HG03175 (cell line): Measurements from ENCODE around the gene NECTIN4.

ENCODE experiments used
- ATAC-seq: cut with Tn5 transposase; IDR thresholded peaks from one replicate; pipeline ENCODE4 v1.9.1; 2021; ENCODE audit warnings: mild to moderate bottlenecking, moderate library complexity; ENCODE audit not compliant: unreplicated experiment

Gene NECTIN4

GRCh38 chr1:161113915-161114314, 24.6 kb upstream of the NECTIN4 start:
- ATAC-seq: no peak

- no peak for ATAC-seq
These were observed 22.2 kb upstream of the NECTIN4 start for GRCh38 chr1:161111527-161111926.

GRCh38 chr1:161111117-161111516, 21.8 kb upstream of the NECTIN4 start:
- ATAC-seq: no peak

- ATAC-seq: no peak
These were observed 17.1 kb upstream of the NECTIN4 start for GRCh38 chr1:161106431-161106830.

GRCh38 chr1:161100556-161100955, 11.2 kb upstream of the NECTIN4 start:
- ATAC-seq: no peak

GRCh38 chr1:161099090-161099802, 9.9 kb upstream of the NECTIN4 start:
- ATAC-seq: no peak

- ATAC-seq: peak; percentile 74
These were observed 9.1 kb upstream of the NECTIN4 start, which contains the start of gene KLHDC9 for GRCh38 chr1:161098210-161099068. TSS of gene KLHDC9 (plus strand) at chr1:161098361. CDS start at chr1:161098536, 175 bp downstream.

- ATAC-seq: no peak
These were observed 7.2 kb upstream of the NECTIN4 start for GRCh38 chr1:161096530-161096929.

- ATAC-seq: peak; percentile 45
These were observed 6.7 kb upstream of the NECTIN4 start for GRCh38 chr1:161096015-161096414.

- ATAC-seq: no peak
These were observed 5.9 kb upstream of the NECTIN4 start for GRCh38 chr1:161095230-161095629.

- no peak for ATAC-seq
These were observed 5.1 kb upstream of the NECTIN4 start for GRCh38 chr1:161094481-161094880.

- no peak for ATAC-seq
These were observed 3.3 kb upstream of the NECTIN4 start for GRCh38 chr1:161092621-161093028.

- no peak for ATAC-seq
These were observed 2.6 kb upstream of the NECTIN4 start for GRCh38 chr1:161091796-161092507.

GRCh38 chr1:161091093-161091492, 1.7 kb upstream of the NECTIN4 start:
- ATAC-seq: no peak

GRCh38 chr1:161090617-161091016, 1.3 kb upstream of the NECTIN4 start:
- no peak for ATAC-seq

GRCh38 chr1:161089938-161090337, 580 bp upstream of the NECTIN4 start:
- ATAC-seq: no peak

GRCh38 chr1:161088587-161089110, 709 bp downstream of the NECTIN4 start:
- ATAC-seq: no peak

- no peak for ATAC-seq
These were observed 2.9 kb downstream of the NECTIN4 start for GRCh38 chr1:161086457-161086856.

- no peak for ATAC-seq
These were observed 4.2 kb downstream of the NECTIN4 start for GRCh38 chr1:161085165-161085564.

- ATAC-seq: no peak
These were observed 4.8 kb downstream of the NECTIN4 start for GRCh38 chr1:161084597-161084988.
